ENCODE results near the gene HNRNPAB.

GRCh38 chr5:178174456-178174855 is 29.9 kb upstream of the HNRNPAB start:
- no peak for TF ChIP-seq POLR2A (IDR thresholded peaks at IDR 0.05)
- TF ChIP-seq, protein P1, sequence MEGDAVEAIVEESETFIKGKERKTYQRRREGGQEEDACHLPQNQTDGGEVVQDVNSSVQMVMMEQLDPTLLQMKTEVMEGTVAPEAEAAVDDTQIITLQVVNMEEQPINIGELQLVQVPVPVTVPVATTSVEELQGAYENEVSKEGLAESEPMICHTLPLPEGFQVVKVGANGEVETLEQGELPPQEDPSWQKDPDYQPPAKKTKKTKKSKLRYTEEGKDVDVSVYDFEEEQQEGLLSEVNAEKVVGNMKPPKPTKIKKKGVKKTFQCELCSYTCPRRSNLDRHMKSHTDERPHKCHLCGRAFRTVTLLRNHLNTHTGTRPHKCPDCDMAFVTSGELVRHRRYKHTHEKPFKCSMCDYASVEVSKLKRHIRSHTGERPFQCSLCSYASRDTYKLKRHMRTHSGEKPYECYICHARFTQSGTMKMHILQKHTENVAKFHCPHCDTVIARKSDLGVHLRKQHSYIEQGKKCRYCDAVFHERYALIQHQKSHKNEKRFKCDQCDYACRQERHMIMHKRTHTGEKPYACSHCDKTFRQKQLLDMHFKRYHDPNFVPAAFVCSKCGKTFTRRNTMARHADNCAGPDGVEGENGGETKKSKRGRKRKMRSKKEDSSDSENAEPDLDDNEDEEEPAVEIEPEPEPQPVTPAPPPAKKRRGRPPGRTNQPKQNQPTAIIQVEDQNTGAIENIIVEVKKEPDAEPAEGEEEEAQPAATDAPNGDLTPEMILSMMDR (IDR thresholded peaks at IDR 0.05), result no peak
